HL-60 (cell line): Measurements from ENCODE around the gene TUBB3.
"Not testable (repeated sequence)": the region's sequence is repeated elsewhere in the genome, so short reads cannot be mapped to it uniquely, and the experiment has no call there.

ENCODE experiments used
- DNase-seq, 2 experiments: peaks; one replicate each; pipeline ENCODE4 v3.0.0-alpha.2; 2010 to 2020; ENCODE audit warnings: low read depth in 1 of 2, low spot score in 1 of 2
- H3K27ac ChIP-seq: fragments of 250-450 bp; sonication (Bioruptor Pico); replicated peaks from 2 replicates; pipeline ENCODE4 v1.5.1; 2020; ENCODE audit warnings: mild to moderate bottlenecking, moderate library complexity
- H3K27me3 ChIP-seq: fragments of 250-450 bp; sonication (Bioruptor Pico); 2 replicates; pipeline ENCODE4 v1.5.1; 2021; ENCODE audit warnings: mild to moderate bottlenecking, moderate library complexity; ENCODE audit not compliant: insufficient read depth, poor library complexity, severe bottlenecking
- H3K4me3 ChIP-seq: replicated peaks from 2 replicates; pipeline ENCODE4 v1.5.1; 2011; ENCODE audit warnings: mild to moderate bottlenecking, control low read depth, low read length; ENCODE audit not compliant: insufficient read depth
- CTCF ChIP-seq: IDR thresholded peaks from one replicate; pipeline ENCODE4 v1.5.1; 2011; ENCODE audit warnings: low read length, control low read depth, inconsistent platforms; ENCODE audit not compliant: insufficient read depth
- GABPA ChIP-seq: IDR thresholded peaks from 2 replicates; pipeline ENCODE4 v1.6.1; 2012; ENCODE audit warnings: low read depth
- POLR2AphosphoS5 ChIP-seq: IDR thresholded peaks from 2 replicates; pipeline ENCODE4 v1.6.1; 2012; ENCODE audit warnings: low read depth
- REST ChIP-seq: IDR thresholded peaks from 2 replicates; pipeline ENCODE4 v1.6.1; 2012; ENCODE audit warnings: low read depth; ENCODE audit not compliant: insufficient replicate concordance
- SPI1 ChIP-seq: IDR thresholded peaks from 2 replicates; pipeline ENCODE4 v1.6.1; 2012; ENCODE audit warnings: low read depth, mild to moderate bottlenecking, borderline replicate concordance

The TUBB3 gene

GRCh38 chr16:89934611-89935553 is 11.7 kb downstream of the TUBB3 start:
- TF ChIP-seq CTCF (no peak), SPI1 (no peak), POLR2AphosphoS5 (no peak), REST (no peak), GABPA (no peak)
- DNase-seq: no peak
- H3K4me3 ChIP-seq: no peak overlapping the region
- H3K27ac ChIP-seq: no peak overlapping the region
- H3K27me3 ChIP-seq: no peaks in the 10 kb centered on the region

GRCh38 chr16:89935620-89936019 is 12.5 kb downstream of the TUBB3 start:
- H3K27me3 ChIP-seq, H3K4me3 ChIP-seq, DNase-seq, H3K27ac ChIP-seq: not testable (repeated sequence)

- H3K27ac ChIP-seq: no peak overlapping the region
- H3K27me3 ChIP-seq: no peaks in the 10 kb centered on the region
- no peak for DNase-seq
- no peak overlapping the region for H3K4me3 ChIP-seq
- no peak for TF ChIP-seq POLR2AphosphoS5
- no peak for TF ChIP-seq SPI1
- TF ChIP-seq REST: no peak
- TF ChIP-seq GABPA: no peak
- no peak for TF ChIP-seq CTCF
Observed at GRCh38 chr16:89936034-89936433, 12.9 kb downstream of the TUBB3 start.

GRCh38 chr16:89936508-89936907 is 13.4 kb downstream of the TUBB3 start:
- no peak for DNase-seq
- TF ChIP-seq SPI1 (no peak), REST (no peak), GABPA (no peak)
- no peak overlapping the region for H3K27ac ChIP-seq
- no peak overlapping the region for H3K4me3 ChIP-seq
- no peaks in the 10 kb centered on the region for H3K27me3 ChIP-seq
